HG03457 (cell line): ENCODE measurements around the gene EDEM1.
"Not testable (repeated sequence)": the region's sequence is repeated elsewhere in the genome, so short reads cannot be mapped to it uniquely, and the experiment has no call there.

Experiments used
- ATAC-seq: cut with Tn5 transposase; IDR thresholded peaks from one replicate; pipeline ENCODE4 v1.9.1; 2021; ENCODE audit warnings: moderate number of reproducible peaks; ENCODE audit not compliant: unreplicated experiment

EDEM1 gene

DNA sequence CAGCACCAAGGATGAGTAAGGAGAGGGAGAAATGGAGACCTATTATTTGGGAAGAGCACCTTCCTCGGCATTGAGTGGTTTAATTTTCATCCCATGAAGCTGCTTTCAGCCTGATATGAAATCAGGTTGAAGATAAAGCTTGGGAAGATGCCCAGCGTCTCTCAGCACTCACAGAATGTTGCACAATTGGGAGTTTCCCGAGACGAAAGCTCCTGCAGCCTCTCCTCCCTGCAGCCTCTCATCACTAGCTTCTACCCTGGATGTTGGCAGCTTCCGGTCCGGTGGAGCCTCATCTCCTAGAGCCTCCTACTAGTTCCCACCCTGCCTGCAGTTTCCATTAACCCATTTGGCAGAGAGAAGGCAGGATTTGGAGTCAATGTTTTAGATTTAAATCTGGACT is 40.3 kb downstream of the EDEM1 start:
- no peak for ATAC-seq

DNA sequence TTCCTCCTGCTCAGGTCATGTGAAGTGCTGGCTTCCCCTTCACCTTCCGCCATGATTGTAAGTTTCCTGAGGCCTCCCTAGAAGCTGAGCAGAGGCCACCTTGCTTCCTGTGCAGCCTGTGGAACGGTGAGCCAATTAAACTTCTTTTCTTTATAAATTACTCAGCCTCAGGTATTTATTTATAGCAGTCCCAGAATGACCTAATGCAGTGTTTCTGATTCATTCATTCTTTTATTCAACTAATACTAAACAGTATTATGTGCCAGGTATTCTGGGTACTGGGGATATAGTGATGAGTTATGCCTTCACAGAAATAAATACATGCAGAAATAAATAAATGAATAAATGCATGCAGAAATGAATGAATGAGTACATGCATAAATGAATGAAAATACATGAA is 41.9 kb downstream of the EDEM1 start:
- no peak for ATAC-seq

DNA sequence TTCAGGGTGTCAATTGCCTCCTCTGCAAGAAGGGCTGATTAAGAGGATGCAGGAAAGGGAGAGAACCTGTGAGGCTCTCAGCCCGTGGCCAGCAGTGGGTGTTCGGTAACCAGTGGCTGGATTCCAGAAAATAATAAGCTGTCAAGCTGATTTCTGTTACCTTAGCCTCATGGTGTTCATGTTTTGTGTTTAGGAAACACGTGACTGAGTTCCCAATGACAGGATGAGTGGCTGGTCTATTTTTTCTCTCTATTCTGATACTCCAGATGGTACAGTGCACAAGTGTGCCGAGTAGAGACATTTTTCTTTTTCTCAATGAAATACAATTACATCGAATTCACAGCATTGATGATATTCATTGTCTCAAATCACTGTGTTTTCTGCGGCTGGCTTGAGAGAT is 43.6 kb downstream of the EDEM1 start:
- no peak for ATAC-seq

DNA sequence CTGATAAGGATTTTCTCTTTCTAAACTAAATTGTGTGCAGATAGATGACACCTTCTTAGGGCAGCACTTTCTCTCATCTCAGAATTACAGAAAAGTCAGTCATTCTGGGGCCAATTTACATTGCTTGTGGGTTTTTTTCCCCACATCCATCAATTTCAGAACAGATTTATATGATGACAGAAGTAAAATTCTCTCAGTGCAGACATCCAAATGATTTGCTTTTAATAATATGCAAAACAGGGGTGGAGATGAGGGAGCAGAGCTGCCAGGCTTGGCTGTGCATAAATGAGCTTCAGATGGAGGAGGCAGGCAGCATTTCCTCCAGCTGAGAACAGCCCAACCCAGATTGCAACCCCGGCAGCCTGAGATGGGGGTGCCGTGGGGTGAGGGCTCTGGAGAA is 44.0 kb downstream of the EDEM1 start:
- no peak for ATAC-seq

DNA sequence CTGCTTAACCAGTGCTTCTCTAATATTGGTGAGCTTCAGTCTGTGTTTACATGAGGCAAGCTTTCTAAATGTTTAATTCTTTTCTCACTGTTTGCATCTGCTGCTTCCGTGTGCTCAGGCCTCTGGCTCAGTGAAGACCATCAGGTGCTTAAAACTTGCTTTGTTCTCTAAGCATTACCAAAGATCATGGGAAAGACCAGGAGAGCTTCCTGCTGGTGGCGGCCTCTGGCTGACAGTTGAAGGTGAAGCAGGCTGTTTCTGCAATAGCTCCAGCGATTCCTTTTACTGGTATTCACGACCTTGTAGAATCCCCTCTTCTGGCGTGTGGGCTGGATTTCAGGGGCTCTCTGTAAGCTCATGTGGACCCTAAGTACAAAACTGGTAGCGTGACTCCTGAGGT is 45.1 kb downstream of the EDEM1 start:
- no peak for ATAC-seq

DNA sequence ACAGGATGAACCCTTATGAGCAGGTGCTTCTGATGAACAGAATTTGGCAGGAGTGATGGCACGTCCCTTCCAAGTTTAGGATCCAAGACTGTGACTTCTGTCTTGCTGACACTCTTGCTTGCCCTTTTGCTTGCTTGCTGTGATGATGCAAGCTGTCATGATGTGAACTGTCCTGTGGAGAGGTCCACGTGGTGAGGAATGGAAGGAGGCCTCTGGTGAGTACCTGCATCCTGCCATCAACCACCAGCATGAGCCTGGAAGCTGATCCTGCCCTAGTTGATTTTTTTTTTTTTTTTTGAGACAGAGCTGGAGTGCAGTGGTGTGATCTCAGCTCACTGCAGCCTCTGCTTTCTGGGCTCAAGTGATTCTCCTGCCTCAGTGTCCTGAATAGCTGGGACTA is 45.5 kb downstream of the EDEM1 start:
- no peak for ATAC-seq

DNA sequence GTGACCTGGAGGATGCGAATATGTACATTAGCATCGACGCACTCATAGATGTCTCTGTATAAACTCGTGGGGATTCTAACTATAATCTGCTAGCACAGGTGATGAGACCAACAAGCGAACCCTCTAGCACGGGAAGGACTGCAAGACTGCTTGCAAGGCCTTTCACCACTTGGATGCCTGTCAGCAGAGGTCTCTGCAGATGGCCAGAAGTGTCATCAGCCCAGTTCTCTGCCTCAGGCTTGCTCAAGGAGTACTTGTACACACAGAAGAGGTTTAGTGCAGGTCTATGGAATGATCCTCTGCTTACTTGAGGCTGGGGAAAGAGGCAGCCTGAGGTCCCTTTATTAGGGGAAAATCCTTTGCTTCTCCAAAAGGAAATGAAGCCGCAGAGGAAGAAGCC is 48.1 kb downstream of the EDEM1 start:
- ATAC-seq, result no peak

DNA sequence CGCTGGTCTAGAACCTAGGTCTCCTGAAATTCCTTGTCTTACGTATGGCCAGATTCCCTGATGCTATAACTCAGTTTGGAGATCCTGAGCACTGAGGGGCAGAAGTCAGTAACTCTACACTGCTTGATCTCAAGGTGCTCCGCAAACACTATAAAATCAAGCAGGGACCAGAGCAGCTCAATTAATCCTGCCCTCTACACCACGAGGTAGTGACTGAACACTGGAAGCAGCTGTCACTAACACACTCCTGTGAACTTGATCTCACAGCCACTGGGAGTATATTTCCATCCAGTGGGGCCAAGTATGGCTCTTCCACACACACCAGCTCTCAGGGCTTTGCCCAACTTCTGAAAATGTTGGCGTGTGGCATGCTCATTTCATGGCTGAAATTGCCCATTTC is 51.0 kb downstream of the EDEM1 start:
- ATAC-seq, result no peak

DNA sequence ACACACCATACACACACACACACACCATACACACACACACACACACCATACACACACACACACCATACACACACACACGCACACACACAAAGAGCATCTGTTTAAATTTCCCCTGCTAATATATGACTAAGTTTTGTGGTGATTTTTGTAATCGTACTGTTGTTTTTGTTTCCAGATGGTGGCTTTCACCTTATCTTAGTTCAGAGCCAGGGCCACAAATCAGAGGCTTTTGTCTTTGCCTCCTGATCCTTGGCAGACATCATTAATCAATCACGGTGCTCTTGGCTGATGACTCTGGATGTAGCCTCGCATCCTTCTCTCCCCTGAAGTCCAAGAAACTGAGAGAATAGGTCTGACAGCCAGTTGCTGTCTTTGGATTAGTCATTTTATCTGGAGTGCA is 52.1 kb downstream of the EDEM1 start:
- ATAC-seq, result no peak

DNA sequence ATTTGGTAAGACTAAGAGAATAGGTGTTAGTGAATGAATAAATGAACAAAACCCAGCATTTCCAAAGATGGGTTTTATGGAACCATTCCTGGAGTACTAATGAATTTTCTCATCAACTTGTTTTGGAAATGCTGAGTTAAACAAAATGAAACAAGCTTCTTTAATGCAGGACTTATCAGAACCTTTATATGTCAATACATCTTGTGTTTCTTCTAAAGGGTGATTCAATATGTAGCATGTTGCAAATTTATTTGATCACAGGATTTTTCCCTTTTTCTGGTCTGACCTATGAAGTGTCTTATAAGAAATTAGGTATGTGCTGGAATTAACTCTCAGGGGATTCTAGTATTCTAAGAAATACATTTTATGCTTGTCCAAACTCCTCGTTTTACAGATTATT is 53.2 kb downstream of the EDEM1 start:
- no peak for ATAC-seq

DNA sequence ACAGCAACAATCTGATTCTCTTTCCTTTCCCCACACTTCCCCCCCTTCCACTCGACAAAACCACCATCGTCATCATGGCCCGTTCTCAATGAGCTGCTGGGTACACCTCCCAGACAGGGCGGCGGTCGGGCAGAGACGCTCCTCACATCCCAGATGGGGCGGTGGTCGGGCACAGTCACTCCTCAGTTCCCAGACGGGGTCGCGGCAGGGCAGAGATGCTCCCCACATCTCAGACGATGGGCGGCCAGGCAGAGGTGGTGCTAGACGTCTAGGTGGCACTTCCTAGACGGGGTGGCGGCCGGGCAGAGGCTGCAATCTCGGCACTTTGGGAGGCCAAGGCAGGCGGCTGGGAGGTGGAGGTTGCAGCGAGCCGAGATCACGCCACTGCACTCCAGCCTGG is 55.3 kb downstream of the EDEM1 start:
- ATAC-seq, result not testable (repeated sequence)

DNA sequence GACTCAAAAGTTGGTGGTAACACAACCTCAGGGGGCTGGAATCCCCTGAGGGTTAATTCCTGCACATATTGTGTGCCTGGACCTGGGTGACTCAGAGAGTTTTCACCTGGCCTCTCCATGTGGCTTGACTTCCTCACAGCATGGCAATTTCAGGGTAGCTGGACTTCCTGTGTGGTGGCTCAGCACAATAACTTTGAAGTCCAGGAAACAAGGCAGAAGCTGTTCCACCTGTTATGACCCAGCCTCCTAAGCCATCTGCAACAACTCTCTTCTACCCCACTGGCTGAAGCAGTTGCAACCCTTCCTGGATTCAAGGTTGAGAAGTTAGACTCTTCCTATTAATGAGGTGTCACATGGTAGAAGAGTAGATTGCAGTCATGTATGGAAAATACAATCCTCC is 58.4 kb downstream of the EDEM1 start:
- ATAC-seq, result no peak

DNA sequence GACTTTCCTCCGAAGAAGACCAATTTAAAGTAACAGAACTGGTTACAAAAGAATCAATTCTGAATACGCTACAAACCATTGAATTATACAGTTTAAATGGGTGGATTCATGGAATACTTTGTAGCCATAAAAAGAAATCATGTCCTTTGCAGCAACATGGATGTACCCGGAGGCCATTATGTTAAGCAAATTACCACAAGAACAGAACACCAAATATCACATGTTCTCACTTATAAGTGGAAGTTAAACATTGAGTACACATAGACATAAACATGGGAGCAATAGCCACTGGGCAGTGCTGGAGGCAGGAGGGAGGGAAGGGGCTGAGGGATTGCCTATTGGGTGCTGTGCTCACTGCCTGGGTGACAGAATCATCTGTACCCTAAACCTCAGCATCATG is 61.3 kb downstream of the EDEM1 start:
- no peak for ATAC-seq

DNA sequence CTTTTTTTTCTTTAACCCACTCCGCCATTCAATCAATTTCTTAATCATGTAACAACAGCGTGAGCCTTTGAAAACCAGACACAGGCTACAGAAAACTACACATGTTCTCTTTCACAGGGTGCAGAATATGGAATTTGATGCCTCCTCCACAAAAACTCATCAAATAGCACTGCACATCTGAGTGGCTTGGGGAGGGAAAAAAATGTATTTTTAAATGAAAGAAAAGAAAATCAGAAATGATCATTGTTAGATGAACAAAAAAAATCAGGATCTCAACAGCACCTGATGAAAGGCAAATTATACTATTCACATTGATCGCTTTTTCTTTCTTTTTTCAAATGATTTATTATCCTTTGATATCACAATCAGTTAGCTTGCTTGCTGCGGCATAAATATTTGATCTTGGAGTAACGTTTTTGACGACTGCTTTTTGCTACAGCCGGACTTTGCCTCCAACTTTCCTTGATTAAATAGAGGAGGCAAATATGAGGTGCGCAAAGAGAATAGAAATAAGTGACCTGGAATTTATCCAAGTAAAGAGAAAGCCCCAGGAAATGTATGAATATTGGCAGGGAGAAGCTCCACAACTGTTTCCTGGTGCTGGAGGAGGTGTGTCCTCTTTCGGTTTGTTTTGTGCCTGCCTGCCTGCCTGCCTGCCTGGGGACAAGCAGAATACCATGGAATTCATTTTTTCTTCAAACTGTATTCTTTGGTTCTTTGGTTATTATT is 63.1 kb downstream of the EDEM1 start:
- no peak for ATAC-seq

DNA sequence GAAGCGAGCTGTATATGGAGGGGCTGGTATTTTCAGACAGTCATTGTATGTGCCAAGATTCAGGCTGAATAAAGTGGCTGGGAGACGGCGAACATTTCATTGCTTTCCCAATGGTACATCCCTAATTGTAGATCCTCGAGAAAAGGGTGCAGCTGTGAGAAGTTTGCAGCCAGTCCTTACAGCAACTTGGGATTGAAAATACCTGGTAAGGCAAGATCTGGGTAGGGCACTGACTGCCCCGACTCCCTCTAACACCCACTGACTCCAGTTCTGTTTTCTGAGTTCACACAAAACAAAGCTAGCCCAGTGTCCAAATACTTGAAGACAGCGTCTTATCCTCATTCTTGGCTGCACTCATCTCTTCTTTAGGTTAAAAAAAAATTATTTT is 63.7 kb downstream of the EDEM1 start:
- no peak for ATAC-seq

DNA sequence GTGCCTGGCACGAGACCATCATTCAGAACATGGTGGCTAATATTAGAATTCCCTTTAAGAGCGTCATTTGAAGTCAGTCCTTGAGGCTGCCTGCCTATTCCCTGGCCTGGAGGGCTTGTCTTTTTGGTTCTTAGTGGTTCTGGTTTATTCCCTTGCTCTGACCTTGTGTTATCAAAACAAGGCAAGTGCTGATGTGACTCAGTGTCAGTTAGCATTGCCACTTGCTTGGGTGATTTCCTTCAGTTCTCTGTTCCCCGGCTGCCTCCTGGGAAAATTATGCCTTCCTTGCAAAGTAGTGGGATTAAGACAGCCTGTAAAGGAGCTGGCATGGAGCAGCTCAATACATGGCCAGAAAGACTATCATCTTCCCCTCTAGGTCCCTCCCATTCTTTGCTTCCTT is 64.6 kb downstream of the EDEM1 start:
- ATAC-seq, result no peak

DNA sequence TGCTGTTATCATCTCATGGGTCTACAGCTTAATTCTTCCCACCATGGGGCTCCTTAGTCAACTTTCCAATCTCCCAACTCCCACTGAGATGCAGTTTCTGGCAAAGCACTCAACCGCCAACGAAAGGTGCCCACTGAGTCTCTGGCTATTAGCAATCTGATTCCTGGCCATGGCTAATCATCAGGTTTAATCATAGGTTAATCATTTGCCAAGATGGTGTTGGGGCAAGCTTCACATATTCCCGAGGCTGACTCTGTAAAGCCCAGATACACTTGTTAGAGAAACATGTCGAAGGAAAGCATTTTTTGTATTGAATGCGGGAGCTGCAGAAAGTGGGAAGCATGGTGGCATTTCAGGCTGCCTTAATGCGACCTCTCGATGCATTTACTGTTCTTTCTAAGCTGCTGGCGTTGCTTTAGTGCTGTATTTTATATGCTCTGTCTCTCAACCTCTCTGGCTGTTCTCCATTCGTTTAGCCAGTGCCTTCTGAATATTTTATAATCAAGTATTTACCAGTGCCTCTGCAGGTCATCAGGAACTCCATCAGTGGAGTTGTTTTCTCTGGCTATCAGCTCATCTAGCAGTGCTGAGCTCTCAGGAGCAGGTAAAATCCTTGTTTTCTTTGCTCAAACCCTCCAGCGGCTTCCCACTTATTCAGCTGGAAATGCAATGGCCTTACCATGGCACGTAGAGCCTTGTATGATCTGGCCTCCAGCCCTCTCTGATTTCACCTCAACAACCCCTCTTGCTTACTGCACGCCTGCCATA is 67.0 kb downstream of the EDEM1 start:
- no peak for ATAC-seq

DNA sequence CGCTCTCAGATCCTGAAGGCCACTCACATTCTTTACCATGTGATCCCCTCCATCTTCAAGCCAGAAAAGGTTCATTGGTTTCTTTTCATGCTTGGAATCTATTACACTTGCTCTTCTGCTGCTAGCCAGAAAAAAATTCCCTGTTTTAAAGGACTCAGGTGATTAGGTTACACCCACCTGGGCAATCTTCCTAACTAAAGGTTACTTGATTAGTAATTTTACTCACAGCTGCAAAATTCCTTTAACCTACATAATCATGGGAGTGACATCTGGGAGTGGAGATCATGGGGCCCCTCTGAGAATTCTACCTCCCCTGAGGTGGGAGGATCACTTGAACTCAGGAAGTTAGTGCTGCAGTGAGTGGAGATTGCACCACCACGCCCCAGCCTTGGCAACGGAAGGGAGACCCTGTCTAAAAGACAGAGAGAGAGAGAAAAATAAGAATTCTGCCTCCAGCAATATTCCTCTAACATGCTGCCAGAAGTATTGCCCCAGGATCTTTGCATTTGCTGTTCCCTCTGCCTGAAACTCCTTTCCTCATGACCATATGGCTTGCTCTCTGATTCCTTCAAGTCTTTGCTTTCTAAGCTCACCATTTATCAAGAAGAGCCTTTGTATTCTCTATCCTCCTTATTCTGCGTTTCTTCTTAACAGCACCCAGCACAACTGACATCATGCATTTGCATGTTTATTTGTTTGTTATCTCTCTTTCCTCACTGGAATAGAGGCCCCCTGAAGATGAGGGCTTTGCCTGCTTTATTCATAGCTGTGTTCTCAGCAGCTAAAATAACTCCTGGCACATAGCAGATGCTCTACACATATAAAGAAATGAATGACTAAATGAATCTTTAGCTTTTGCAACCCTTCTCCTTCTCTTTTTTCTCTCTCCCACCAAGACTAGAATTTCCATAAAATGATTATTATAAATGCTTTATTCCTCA is 68.2 kb downstream of the EDEM1 start:
- ATAC-seq, result no peak

DNA sequence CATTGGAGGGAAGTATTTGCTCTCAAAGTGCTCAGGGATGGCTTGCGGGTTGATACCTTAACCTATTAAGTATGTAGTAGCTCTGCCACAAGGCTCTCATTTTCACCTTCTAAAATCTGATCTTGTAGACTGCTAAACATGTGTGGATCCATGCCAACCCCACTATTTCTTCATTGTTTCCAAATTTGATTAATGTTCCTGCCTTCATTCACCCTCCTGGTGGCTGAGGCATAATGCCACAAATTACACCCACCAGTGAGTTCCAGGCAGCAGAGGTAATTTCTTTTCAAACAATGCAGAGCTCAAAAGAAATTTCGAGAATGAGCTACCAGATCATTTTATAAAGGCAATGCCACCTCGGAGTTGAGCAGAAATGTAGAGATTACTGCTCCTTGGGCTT is 71.0 kb downstream of the EDEM1 start:
- ATAC-seq, result no peak

DNA sequence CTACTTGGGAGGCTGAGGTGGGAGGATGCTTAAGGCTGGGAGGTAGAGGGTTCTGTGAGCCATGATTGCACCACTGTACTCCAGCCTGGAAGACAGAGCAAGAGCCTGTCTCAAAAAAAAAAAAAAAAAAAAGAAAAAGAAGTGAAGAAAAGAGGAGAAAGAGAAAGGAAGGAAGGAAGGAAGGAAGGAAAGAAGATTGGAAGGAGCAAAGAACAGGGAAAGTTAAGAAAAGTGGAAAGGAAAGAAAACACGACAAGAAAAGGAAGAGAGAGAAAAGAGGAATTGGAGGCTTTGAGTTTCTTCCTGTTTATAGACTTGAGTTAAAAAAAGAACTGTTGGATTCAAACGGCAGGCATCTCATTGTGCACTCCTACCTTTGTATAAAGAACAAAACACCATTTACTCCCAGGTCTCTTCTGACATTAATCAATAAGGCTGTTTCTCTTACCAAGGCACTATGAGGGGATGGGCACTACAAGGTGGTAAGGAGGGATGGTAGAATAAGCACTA is 73.5 kb downstream of the EDEM1 start:
- ATAC-seq, result no peak

DNA sequence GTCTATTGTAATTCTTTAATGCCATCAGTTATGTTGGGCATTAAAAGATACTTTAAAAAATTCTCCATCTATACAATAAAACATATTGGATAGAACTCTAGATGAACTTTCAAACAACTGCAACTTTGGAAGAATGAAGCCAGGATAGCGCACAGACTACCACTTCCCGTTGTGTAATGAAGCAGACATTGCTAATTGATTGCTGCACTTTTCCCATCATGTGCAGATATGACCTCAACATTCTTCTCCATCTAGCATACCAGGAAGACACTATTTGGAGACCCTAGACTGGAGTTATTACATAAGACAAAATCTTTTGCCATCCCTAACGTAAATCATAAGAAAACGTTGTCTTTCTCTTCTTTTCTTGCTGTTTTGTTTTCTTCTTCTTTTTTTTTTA is 75.0 kb downstream of the EDEM1 start:
- ATAC-seq, result no peak
